Progenitor cell of endocrine pancreas (in vitro differentiated cells): Measurements from ENCODE around the gene TACSTD2. TPM values are rescaled to one million over a fixed set of nuclear protein-coding genes. Genes with fewer than 3 reads are reported as not detected.
"Not testable (repeated sequence)": the region's sequence is repeated elsewhere in the genome, so short reads cannot be mapped to it uniquely, and the experiment has no call there.

Experiments used
- DNase-seq: peaks from one replicate; pipeline ENCODE4 v3.0.0; 2021; ENCODE audit warnings: low spot score; ENCODE audit not compliant: unreplicated experiment
- H3K27ac Mint-ChIP-seq: 2 replicates; pipeline ENCODE4 v1.8.0; 2021; ENCODE audit warnings: mild to moderate bottlenecking, moderate library complexity, mixed read lengths
- H3K27me3 Mint-ChIP-seq: 2 replicates; pipeline ENCODE4 v1.8.0; 2021; ENCODE audit warnings: mixed read lengths
- H3K36me3 Mint-ChIP-seq: 2 replicates; pipeline ENCODE4 v1.8.0; 2022; ENCODE audit warnings: mixed read lengths; ENCODE audit not compliant: insufficient read depth
- H3K4me1 Mint-ChIP-seq: 2 replicates; pipeline ENCODE4 v1.8.0; 2021; ENCODE audit warnings: low read depth, mixed read lengths
- H3K4me3 Mint-ChIP-seq: 2 replicates; pipeline ENCODE4 v1.8.0; 2021; ENCODE audit warnings: low read depth, mild to moderate bottlenecking, moderate library complexity, mixed read lengths
- H3K9me3 Mint-ChIP-seq: 2 replicates; pipeline ENCODE4 v1.8.0; 2021; ENCODE audit warnings: low read depth, mixed read lengths
- CTCF ChIP-seq: fragments of 200-600 bp; sonication (generic); IDR thresholded peaks from one replicate; pipeline ENCODE4 v1.5.0; 2021; ENCODE audit warnings: antibody characterized with exemption, mild to moderate bottlenecking; ENCODE audit not compliant: unreplicated experiment
- total RNA-seq: library from RNA; stranded (reverse); gene quantifications from 2 replicates; pipeline ENCODE4 v1.2.1, GENCODE V29; 2021

The TACSTD2 gene
- total RNA-seq, 1 donor from 2014 or later = 22.7 TPM

GRCh38 chr1:58584082-58584895, 7.2 kb upstream of the TACSTD2 start:
- no peaks in the 10 kb centered on the region for H3K9me3 Mint-ChIP-seq
- H3K4me1 Mint-ChIP-seq = peaks cover 16% of the 10 kb centered on the region
- TF ChIP-seq CTCF = no peak
- no peak for DNase-seq
- H3K4me3 Mint-ChIP-seq = no peak overlapping the region
- peak overlapping the region; percentile 56 for H3K27ac Mint-ChIP-seq
- peaks cover 14% of the 10 kb centered on the region for H3K27me3 Mint-ChIP-seq
- no peaks in the 10 kb centered on the region for H3K36me3 Mint-ChIP-seq

- TF ChIP-seq CTCF = no peak
- DNase-seq = no peak
- Mint-ChIP-seq H3K27me3 (peaks cover 14% of the 10 kb centered on the region), H3K9me3 (no peaks in the 10 kb centered on the region), H3K27ac (no peak overlapping the region), H3K36me3 (no peaks in the 10 kb centered on the region), H3K4me1 (peaks cover 15% of the 10 kb centered on the region), H3K4me3 (no peak overlapping the region)
Observed at GRCh38 chr1:58583496-58583895, 6.4 kb upstream of the TACSTD2 start.

- Mint-ChIP-seq H3K4me1 (peaks cover 27% of the 10 kb centered on the region), H3K27me3 (peaks cover 18% of the 10 kb centered on the region)
- H3K27ac Mint-ChIP-seq, H3K9me3 Mint-ChIP-seq, H3K4me3 Mint-ChIP-seq, H3K36me3 Mint-ChIP-seq, DNase-seq: not testable (repeated sequence)
Observed at GRCh38 chr1:58582143-58582542, 5.1 kb upstream of the TACSTD2 start.

GRCh38 chr1:58581641-58582040, 4.6 kb upstream of the TACSTD2 start:
- Mint-ChIP-seq H3K27me3 (peaks cover 18% of the 10 kb centered on the region), H3K27ac (no peak overlapping the region), H3K4me1 (peaks cover 27% of the 10 kb centered on the region), H3K9me3 (no peaks in the 10 kb centered on the region), H3K36me3 (peaks cover 2% of the 10 kb centered on the region), H3K4me3 (no peak overlapping the region)
- DNase-seq = no peak
- no peak for TF ChIP-seq CTCF

- no peak for TF ChIP-seq CTCF
- H3K9me3 Mint-ChIP-seq = peaks cover 4% of the 10 kb centered on the region
- H3K4me3 Mint-ChIP-seq = no peak overlapping the region
- peaks cover 7% of the 10 kb centered on the region for H3K36me3 Mint-ChIP-seq
- peaks cover 33% of the 10 kb centered on the region for H3K4me1 Mint-ChIP-seq
- H3K27me3 Mint-ChIP-seq = peaks cover 11% of the 10 kb centered on the region
- peak overlapping the region; percentile 27 for H3K27ac Mint-ChIP-seq
- DNase-seq = no peak
Observed at GRCh38 chr1:58580186-58580585, 3.1 kb upstream of the TACSTD2 start.

- no peak for TF ChIP-seq CTCF
- peaks cover 4% of the 10 kb centered on the region for H3K27me3 Mint-ChIP-seq
- peak overlapping the region; percentile 67 for H3K4me3 Mint-ChIP-seq
- H3K36me3 Mint-ChIP-seq = peaks cover 8% of the 10 kb centered on the region
- DNase-seq = no peak
- H3K27ac Mint-ChIP-seq = peak overlapping the region; percentile 97
- H3K9me3 Mint-ChIP-seq = peaks cover 4% of the 10 kb centered on the region
- peaks cover 40% of the 10 kb centered on the region for H3K4me1 Mint-ChIP-seq
Observed at GRCh38 chr1:58577654-58578030, 590 bp upstream of the TACSTD2 start.
